ENCODE results near the gene GSTA2. TPM values are rescaled to one million over a fixed set of nuclear protein-coding genes. Genes with fewer than 3 reads are reported as not detected.
"Not testable (repeated sequence)": the region's sequence is repeated elsewhere in the genome, so short reads cannot be mapped to it uniquely, and the experiment has no call there.

The GSTA2 gene
- total and polyA plus RNA-seq, 2 donors from 2014 or later: 0.28 to 133 TPM

GRCh38 chr6:52767658-52768057, 4.4 kb upstream of the GSTA2 start:
- DNase-seq; H3K4me1 ChIP-seq (ENCODE audit: control insufficient read depth in 2 of 3, insufficient read depth in 2 of 3, low read depth in 1 of 3, low read length in 3 of 3); H3K4me3 ChIP-seq (ENCODE audit: low read length in 3 of 3); H3K27me3 ChIP-seq (ENCODE audit: control insufficient read depth, insufficient read depth, low read length); H3K27ac ChIP-seq (ENCODE audit: low read depth in 2 of 2, low read length in 2 of 2); H3K9me3 ChIP-seq (ENCODE audit: control insufficient read depth in 2 of 3, insufficient read depth in 1 of 3, low read length in 3 of 3); FAIRE-seq; H3K9ac ChIP-seq (ENCODE audit: low read length in 3 of 3); intact Hi-C loops (cut with DNase I); H3K36me3 ChIP-seq (ENCODE audit: control insufficient read depth in 2 of 3, insufficient read depth in 3 of 3, low read length in 3 of 3): not testable (repeated sequence)

- H3K36me3 ChIP-seq (ENCODE audit: control insufficient read depth in 2 of 3, insufficient read depth in 3 of 3, low read length in 3 of 3); H3K27me3 ChIP-seq (ENCODE audit: control insufficient read depth, insufficient read depth, low read length); H3K9ac ChIP-seq (ENCODE audit: low read length in 3 of 3); FAIRE-seq; intact Hi-C loops (cut with DNase I); H3K4me1 ChIP-seq (ENCODE audit: control insufficient read depth in 2 of 3, insufficient read depth in 2 of 3, low read depth in 1 of 3, low read length in 3 of 3); H3K9me3 ChIP-seq (ENCODE audit: control insufficient read depth in 2 of 3, insufficient read depth in 1 of 3, low read length in 3 of 3): not testable (repeated sequence)
- Histone ChIP-seq H3K4me3 (ENCODE audit: low read length in 3 of 3) (peak overlapping the region in 2 of 3 donors; percentile 18 to 28), H3K27ac (ENCODE audit: low read depth in 2 of 2, low read length in 2 of 2) (peak overlapping the region in 1 of 2 donors; percentile 22)
- peak in 2 of 5 donors; percentile 4 to 33 for DNase-seq
Observed at GRCh38 chr6:52761673-52762491, 1.4 kb downstream of the GSTA2 start.

- H3K27ac ChIP-seq (ENCODE audit: low read depth in 2 of 2, low read length in 2 of 2): no peak overlapping the region
- no peak overlapping the region for H3K9ac ChIP-seq (ENCODE audit: low read length in 3 of 3)
- intact Hi-C loops (cut with DNase I): no loop called here
- no peaks in the 10 kb centered on the region for H3K9me3 ChIP-seq (ENCODE audit: control insufficient read depth in 2 of 3, insufficient read depth in 1 of 3, low read length in 3 of 3)
- no peaks in the 10 kb centered on the region for H3K36me3 ChIP-seq (ENCODE audit: control insufficient read depth in 2 of 3, insufficient read depth in 3 of 3, low read length in 3 of 3)
- no peak overlapping the region for H3K4me3 ChIP-seq (ENCODE audit: low read length in 3 of 3)
- TF ChIP-seq CTCF (IDR thresholded peaks at IDR 0.05; ENCODE audit: borderline replicate concordance, extremely low read depth, insufficient read depth): no peak
- H3K27me3 ChIP-seq (ENCODE audit: control insufficient read depth, insufficient read depth, low read length): no peaks in the 10 kb centered on the region
- H3K4me1 ChIP-seq (ENCODE audit: control insufficient read depth in 2 of 3, insufficient read depth in 2 of 3, low read depth in 1 of 3, low read length in 3 of 3): no peaks in the 10 kb centered on the region
- DNase-seq (no peak), FAIRE-seq (no peak)
Observed at GRCh38 chr6:52760105-52760765, 3.0 kb downstream of the GSTA2 start.

- H3K27me3 ChIP-seq (ENCODE audit: control insufficient read depth, insufficient read depth, low read length): no peaks in the 10 kb centered on the region
- no peak for DNase-seq
- H3K4me3 ChIP-seq (ENCODE audit: low read length in 3 of 3): no peak overlapping the region
- TF ChIP-seq CTCF (IDR thresholded peaks at IDR 0.05; ENCODE audit: borderline replicate concordance, extremely low read depth, insufficient read depth): no peak
- H3K9ac ChIP-seq (ENCODE audit: low read length in 3 of 3): no peak overlapping the region
- no peaks in the 10 kb centered on the region for H3K36me3 ChIP-seq (ENCODE audit: control insufficient read depth in 2 of 3, insufficient read depth in 3 of 3, low read length in 3 of 3)
- H3K9me3 ChIP-seq (ENCODE audit: control insufficient read depth in 2 of 3, insufficient read depth in 1 of 3, low read length in 3 of 3): no peaks in the 10 kb centered on the region
- H3K27ac ChIP-seq (ENCODE audit: low read depth in 2 of 2, low read length in 2 of 2): no peak overlapping the region
- no peaks in the 10 kb centered on the region for H3K4me1 ChIP-seq (ENCODE audit: control insufficient read depth in 2 of 3, insufficient read depth in 2 of 3, low read depth in 1 of 3, low read length in 3 of 3)
- FAIRE-seq: no peak
- intact Hi-C loops (cut with DNase I): no loop called here
Observed at GRCh38 chr6:52759085-52759484, 4.2 kb downstream of the GSTA2 start.

- FAIRE-seq; H3K4me3 ChIP-seq (ENCODE audit: low read length in 3 of 3): not testable (repeated sequence)
Observed at GRCh38 chr6:52757651-52758338, 5.5 kb downstream of the GSTA2 start.

More at GRCh38 chr6:52757651-52758338, 5.5 kb downstream of the GSTA2 start:
- H3K4me1 ChIP-seq (ENCODE audit: control insufficient read depth in 2 of 3, insufficient read depth in 2 of 3, low read depth in 1 of 3, low read length in 3 of 3); intact Hi-C loops (cut with DNase I); H3K27ac ChIP-seq (ENCODE audit: low read depth in 2 of 2, low read length in 2 of 2); H3K36me3 ChIP-seq (ENCODE audit: control insufficient read depth in 2 of 3, insufficient read depth in 3 of 3, low read length in 3 of 3); H3K9ac ChIP-seq (ENCODE audit: low read length in 3 of 3); H3K9me3 ChIP-seq (ENCODE audit: control insufficient read depth in 2 of 3, insufficient read depth in 1 of 3, low read length in 3 of 3); DNase-seq; H3K27me3 ChIP-seq (ENCODE audit: control insufficient read depth, insufficient read depth, low read length): not testable (repeated sequence)
